GM19463 (cell line): ENCODE data around the gene SH2D5.
"Not testable (repeated sequence)": the region's sequence is repeated elsewhere in the genome, so short reads cannot be mapped to it uniquely, and the experiment has no call there.

Experiments
- ATAC-seq: cut with Tn5 transposase; IDR thresholded peaks from one replicate; pipeline ENCODE4 v1.9.1; 2021; ENCODE audit warnings: mild to moderate bottlenecking, moderate library complexity; ENCODE audit not compliant: unreplicated experiment

Gene SH2D5

DNA sequence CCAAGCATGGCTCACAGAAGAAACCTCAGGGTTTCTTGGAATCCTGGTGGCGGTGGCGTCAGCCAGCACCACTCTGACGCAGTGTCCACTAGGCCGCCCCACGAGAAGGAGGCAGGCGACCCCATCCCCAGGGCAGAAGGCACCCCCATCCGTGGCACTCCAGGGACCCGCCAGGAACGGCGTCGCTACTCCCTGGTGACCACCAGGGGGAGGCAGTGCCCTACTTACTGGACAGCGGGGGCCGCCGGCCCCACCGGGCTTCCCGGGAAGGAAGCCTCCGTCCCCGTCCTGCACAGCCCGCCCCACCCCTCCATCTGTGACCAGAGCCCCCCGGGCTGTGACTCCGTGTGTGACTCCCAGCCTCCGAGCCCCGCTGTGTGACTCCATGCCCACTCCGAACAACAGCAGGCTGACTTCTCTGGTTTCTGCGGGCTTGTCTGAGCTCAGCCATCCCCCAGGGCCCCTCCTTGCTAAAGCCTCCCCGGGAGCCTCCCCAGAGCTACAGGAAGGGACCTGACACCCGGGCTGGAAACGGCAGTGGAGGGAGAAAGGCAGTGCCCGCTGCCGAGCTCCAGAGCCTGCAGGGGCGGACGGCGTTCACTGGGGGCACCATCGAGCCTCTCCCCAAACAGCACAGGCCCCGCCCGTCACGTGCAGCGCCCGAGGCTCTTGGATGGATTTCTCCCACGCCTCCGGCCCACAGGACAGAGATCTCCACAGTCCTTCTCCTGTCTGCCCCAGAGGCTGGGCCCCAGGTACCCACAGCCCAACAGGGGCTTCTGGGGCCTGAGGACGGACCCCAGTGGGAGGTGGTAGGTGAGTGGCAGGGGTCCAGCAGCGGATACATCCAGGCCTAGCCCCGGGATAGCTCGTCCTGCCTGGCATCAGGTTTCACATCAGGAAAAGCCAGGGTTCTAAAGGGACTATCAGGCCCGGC, 35.8 kb downstream of the SH2D5 start:
- ATAC-seq, result peak; percentile 72

GRCh38 chr1:20695515-20695914, 37.0 kb downstream of the SH2D5 start:
- no peak for ATAC-seq

GRCh38 chr1:20693623-20694022, 38.9 kb downstream of the SH2D5 start:
- ATAC-seq, result no peak

DNA sequence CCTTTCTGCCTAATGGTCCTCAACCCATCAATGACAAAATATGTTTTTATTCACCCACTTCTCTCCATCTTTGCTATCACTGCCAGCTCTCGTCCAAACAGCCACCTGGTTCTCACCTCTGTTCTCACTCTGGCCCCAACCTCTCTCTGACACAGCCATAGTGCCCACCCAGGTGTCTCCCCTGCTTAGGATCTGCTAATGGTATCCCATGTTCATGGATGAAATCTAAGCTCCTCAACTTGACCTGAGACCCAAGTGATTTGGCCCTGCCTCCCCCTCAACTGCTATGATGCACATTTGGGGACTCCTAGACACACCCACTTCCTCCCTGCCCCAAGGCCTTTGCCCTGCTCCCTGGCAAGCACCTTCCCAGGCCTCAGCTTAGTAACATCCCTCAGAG, 40.6 kb downstream of the SH2D5 start:
- no peak for ATAC-seq

GRCh38 chr1:20689645-20690056, 42.9 kb downstream of the SH2D5 start:
- no peak for ATAC-seq

GRCh38 chr1:20686883-20687725, 45.4 kb downstream of the SH2D5 start:
- no peak for ATAC-seq

- no peak for ATAC-seq
Measured at GRCh38 chr1:20685741-20686140, 46.8 kb downstream of the SH2D5 start.

GRCh38 chr1:20685099-20685662, 47.3 kb downstream of the SH2D5 start:
- ATAC-seq, result no peak

DNA sequence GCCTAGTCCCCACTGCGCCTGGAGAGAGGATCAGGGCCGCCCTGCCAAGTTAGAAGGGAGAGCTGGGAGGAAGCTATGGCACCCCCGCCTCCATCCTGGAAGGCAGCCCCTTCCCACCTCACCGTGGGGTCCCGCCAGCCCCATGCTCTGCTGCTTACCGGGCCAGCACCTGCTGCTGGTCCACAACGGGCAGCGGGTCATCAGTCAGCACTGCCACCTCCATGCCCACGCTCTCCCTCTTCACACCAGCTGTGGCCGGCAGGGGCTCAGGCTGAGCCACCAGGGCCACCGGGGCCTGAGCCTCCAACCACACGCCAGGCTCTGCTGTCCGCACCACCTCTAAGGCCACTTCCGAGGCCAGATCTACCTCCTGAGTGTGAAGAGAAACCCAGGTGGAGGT, 47.9 kb downstream of the SH2D5 start:
- ATAC-seq, result no peak

DNA sequence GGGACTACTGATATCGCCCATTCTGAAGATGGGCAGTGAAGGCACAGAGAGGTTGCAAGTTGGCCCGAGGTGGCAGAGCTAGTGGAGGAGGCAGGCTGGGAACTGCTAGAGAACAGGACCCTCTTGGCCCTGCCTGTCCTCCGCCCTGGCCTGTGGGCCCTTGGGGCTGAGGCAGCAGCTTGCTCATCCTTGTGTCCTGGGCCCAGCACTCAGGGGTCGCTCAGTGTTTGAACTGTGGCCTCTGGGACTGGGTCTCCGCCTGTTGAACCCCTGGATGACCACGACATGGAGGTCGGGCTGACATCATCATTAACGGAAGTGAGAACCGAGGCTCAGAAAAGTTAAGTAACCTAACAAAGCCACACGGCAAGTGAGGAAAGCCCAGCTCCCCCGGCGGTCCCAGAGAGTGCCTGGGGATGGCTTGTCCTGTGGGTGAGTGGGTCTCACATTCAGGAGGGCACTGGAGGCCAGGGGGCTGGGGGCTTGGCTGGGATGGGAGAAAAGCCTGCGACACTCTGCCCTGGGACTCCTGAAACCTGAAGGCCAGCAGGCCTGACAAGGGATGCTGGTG, 48.4 kb downstream of the SH2D5 start:
- no peak for ATAC-seq

DNA sequence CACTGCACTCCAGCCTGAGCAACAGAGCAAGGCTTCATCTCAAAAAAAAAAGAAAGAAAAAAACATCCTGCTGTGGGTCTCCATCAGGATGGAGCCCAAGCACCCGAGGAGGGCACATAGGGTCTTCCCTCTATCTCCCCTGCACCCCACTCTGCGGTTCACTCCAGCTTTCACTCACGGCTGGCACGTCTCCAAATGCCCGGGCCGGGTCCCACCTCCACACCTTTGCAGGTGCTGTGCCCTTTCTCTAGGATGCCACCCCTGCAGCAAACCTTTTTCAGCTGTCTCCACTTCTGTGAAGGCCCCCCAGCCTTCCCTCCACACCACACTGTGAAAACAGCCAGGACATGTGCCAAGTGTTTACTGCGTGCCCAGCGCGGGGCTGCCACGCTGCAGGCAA, 48.9 kb downstream of the SH2D5 start:
- ATAC-seq, result no peak

DNA sequence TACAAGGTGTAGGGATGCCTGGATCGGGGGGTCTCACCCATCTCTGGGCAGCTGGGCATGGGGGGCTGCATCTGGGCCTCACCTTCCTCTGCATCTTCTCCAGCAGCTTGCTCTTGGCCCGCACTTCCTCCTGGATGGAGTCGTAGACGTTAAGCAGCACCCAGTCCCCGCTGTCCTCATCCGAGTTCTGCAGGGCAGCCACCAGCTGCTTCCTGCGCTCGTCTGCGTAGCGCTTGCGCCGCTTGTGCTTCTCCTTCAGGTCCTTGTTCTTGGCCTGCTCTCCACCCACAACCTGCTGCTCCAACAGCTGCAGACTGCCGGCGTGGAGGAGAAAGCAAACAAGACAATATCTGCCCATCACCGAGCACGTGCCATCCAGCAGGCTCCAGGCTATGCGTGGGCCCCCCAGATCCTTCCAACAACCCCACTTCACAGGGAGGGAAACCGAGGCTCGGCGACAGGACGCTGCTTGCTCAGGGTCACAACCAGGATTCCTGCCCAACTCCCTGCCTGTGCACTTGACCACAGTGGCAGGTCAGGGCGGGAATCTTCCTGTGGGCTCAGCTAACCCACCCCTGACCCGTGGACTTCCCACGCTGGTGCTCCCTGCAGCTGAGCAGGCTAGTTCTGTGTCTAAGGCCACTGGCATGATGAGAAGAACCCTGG, 49.8 kb downstream of the SH2D5 start:
- no peak for ATAC-seq

GRCh38 chr1:20681999-20682398, 50.5 kb downstream of the SH2D5 start:
- ATAC-seq, result no peak

DNA sequence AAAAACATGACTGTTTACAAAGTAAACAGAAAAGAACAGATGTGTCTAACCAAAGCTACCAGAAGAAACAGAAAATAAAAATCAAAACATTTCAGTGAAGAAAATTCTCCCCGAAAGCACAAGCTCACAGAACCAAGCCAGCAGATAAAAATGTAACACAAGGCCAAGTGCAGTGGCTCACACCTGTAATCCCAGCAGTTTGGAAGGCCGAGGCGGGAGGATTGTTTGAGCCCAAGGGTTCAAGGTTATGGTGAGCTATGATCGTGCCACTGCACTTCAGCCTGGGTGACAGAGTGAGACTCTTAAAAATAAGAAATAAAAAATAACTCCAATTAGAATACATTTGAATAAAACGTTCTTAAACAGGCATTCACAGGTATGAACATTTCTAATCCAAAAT, 52.2 kb downstream of the SH2D5 start:
- no peak for ATAC-seq

DNA sequence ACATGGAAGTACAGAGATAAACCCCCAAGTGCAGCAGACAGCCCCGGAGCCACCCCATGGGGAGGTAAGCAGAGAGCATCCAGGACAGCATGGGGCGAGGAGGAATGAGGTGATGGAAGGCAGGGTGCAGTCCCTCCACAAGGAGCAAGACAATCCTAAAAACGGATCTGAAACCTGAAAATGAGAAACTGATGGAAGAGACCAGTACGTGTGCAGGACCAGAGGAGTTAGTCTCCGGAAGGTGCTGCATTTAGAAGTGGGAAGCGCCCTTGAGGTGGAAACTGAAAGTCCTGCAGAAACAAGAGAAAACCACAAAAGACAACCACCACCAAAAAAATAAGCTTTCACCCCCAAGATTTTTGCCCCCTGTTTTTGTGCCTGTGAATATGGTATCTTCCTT, 53.9 kb downstream of the SH2D5 start:
- no peak for ATAC-seq

GRCh38 chr1:20673626-20674025, 58.9 kb downstream of the SH2D5 start:
- not testable (repeated sequence) for ATAC-seq

DNA sequence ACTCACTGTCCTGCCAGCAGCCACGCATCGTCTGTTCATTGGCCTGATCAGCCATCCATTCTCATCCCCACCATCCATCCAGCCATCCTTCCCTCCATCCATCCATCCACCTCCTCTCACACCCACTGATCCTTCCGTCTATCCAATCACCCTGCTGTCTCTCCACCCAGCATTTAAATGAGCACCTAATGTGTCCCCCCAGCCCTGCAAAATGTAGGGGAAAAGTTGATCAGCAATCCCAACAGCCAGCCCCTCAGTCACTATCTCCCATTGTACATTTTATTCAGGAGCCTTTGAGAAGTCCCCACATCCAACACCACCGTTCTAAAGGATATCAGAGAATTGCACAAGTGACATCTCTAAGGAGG, 60.3 kb downstream of the SH2D5 start:
- ATAC-seq, result no peak

- ATAC-seq, result no peak
Measured at GRCh38 chr1:20670936-20671335, 61.6 kb downstream of the SH2D5 start.
